ENCODE data around the gene CAMKK1. TPM values are rescaled to one million over a fixed set of nuclear protein-coding genes. Genes with fewer than 3 reads are reported as not detected.

The CAMKK1 gene
- polyA plus RNA-seq, 2 of the 4 experiments (the other 2 are of a cell fraction): 6.9 to 14.8 TPM

DNA sequence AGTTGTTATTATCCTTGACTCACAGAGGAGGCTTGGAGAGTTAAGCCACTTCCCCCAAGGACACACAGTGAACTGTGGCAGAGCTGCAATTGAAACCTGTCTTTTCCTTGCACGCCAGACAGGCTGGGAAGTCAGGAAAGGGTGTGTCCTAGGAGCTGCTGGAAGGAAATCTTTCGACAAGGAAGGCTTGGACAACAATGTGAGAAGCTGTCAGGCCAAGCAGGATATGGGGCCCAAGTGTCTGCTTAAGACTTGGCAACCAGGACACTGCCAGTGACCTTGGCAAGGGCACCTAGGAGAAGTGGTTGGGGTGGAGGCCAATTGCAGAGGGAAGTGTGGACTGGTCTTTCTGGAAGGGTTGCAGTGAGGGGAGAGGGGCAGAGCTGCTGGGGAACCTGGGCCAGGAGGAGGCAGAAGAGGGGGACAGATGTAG is 2.1 kb upstream of the CAMKK1 start:
- POLR2A ChIA-PET: interaction anchor here (0.9 kb wide), 1 partner anchor 49 kb away, joined by 3 read pairs; the partner anchor contains the start of gene NCBP3
- Histone ChIP-seq H3K4me1 (peaks cover 37% of the 10 kb centered on the region), H3K27ac (peak overlapping the region in 1 of 2 experiments; percentile 49; a peak in 2 of 6 replicates), H3K4me2 (no peak overlapping the region), H3K4me3 (no peak overlapping the region), H3K9me3 (no peaks in the 10 kb centered on the region)
- DNase-seq (ENCODE audit: low read depth in 1 of 2, low spot score in 1 of 2) (peak in 1 of 2 experiments; percentile 52), ATAC-seq (no peak), FAIRE-seq (no peak)
- CTCF ChIA-PET: interaction anchor here (0.8 to 16.6 kb wide), 8 partner anchors 9 to 110 kb away, joined by 3 to 256 read pairs (median 5); partner anchors contain the start of gene P2RX1
- 28% methylated on average over 2 of the region's 2 CpGs for WGBS (ENCODE audit: missing lambda C conversion rate)
- TF ChIP-seq CEBPB (IDR thresholded peaks at IDR 0.05): no peak
- TF ChIP-seq POLR2A (IDR thresholded peaks at IDR 0.05; ENCODE audit: low read length): no peak
- no peak for TF ChIP-seq KDM5A (IDR thresholded peaks at IDR 0.05)
- no peak for TF ChIP-seq MAFK (IDR thresholded peaks at IDR 0.05; ENCODE audit: partially characterized antibody)
- TF ChIP-seq ZNF302 (CRISPR knock-in tag; IDR thresholded peaks at IDR 0.05): no peak
- TF ChIP-seq MYC (IDR thresholded peaks at IDR 0.05; ENCODE audit: borderline replicate concordance, low read length): no peak
- TF ChIP-seq ZC3H11A (IDR thresholded peaks at IDR 0.05): no peak
- TF ChIP-seq, protein P1, sequence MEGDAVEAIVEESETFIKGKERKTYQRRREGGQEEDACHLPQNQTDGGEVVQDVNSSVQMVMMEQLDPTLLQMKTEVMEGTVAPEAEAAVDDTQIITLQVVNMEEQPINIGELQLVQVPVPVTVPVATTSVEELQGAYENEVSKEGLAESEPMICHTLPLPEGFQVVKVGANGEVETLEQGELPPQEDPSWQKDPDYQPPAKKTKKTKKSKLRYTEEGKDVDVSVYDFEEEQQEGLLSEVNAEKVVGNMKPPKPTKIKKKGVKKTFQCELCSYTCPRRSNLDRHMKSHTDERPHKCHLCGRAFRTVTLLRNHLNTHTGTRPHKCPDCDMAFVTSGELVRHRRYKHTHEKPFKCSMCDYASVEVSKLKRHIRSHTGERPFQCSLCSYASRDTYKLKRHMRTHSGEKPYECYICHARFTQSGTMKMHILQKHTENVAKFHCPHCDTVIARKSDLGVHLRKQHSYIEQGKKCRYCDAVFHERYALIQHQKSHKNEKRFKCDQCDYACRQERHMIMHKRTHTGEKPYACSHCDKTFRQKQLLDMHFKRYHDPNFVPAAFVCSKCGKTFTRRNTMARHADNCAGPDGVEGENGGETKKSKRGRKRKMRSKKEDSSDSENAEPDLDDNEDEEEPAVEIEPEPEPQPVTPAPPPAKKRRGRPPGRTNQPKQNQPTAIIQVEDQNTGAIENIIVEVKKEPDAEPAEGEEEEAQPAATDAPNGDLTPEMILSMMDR (IDR thresholded peaks at IDR 0.05): no peak
- TF ChIP-seq, protein P2, sequence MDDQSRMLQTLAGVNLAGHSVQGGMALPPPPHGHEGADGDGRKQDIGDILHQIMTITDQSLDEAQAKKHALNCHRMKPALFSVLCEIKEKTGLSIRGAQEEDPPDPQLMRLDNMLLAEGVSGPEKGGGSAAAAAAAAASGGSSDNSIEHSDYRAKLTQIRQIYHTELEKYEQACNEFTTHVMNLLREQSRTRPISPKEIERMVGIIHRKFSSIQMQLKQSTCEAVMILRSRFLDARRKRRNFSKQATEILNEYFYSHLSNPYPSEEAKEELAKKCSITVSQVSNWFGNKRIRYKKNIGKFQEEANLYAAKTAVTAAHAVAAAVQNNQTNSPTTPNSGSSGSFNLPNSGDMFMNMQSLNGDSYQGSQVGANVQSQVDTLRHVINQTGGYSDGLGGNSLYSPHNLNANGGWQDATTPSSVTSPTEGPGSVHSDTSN (IDR thresholded peaks at IDR 0.05): no peak
- no peak for TF ChIP-seq RCOR1 (IDR thresholded peaks at IDR 0.05; ENCODE audit: low read depth, low read length)
- TF ChIP-seq EP300 (IDR thresholded peaks at IDR 0.05): no peak
- TF ChIP-seq HDAC2 (IDR thresholded peaks at IDR 0.05): no peak
- TF ChIP-seq, protein P3, sequence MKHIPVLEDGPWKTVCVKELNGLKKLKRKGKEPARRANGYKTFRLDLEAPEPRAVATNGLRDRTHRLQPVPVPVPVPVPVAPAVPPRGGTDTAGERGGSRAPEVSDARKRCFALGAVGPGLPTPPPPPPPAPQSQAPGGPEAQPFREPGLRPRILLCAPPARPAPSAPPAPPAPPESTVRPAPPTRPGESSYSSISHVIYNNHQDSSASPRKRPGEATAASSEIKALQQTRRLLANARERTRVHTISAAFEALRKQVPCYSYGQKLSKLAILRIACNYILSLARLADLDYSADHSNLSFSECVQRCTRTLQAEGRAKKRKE (CRISPR knock-in tag; IDR thresholded peaks at IDR 0.05; ENCODE audit: low read depth): no peak
- no peak for TF ChIP-seq JUNB (IDR thresholded peaks at IDR 0.05)
- TF ChIP-seq PHF8 (IDR thresholded peaks at IDR 0.05; ENCODE audit: borderline replicate concordance, low read depth): no peak
- TF ChIP-seq FOSB (CRISPR knock-in tag; IDR thresholded peaks at IDR 0.05): no peak
- no peak for TF ChIP-seq CHD2 (IDR thresholded peaks at IDR 0.05; ENCODE audit: low read length, partially characterized antibody)
- TF ChIP-seq HOXB5 (CRISPR knock-in tag; IDR thresholded peaks at IDR 0.05): no peak
- TF ChIP-seq SMC3 (IDR thresholded peaks at IDR 0.05): no peak

DNA sequence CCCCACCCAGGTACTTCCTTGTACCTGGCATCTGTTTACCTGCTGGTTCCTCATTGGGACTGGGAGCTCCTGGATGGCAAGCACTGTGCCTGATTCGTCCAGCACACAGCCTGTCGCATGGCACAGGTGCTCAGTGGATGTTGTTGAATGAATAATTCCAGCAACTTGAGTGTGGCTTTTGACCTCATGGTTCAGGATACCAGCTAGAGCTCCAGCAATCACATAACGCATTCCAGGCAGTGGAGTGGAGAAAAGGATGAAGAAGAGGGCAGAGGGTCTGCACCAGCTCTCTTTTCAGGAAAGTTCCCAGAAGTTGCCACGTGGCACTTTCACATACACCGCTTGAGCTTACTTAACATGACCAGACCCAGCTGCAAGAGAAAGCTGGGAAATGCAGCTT is 1.3 kb upstream of the CAMKK1 start:
- ChIA-PET POLR2A (interaction anchor here (0.9 kb wide), 1 partner anchor 48 kb away, joined by 3 read pairs; the partner anchor contains the start of gene NCBP3), CTCF (interaction anchor here (0.8 to 16.6 kb wide), 11 partner anchors 8 to 111 kb away, joined by 3 to 256 read pairs (median 5); partner anchors contain the start of genes NCBP3 and P2RX1)
- no peak for TF ChIP-seq RARB (CRISPR knock-in tag; IDR thresholded peaks at IDR 0.05)
- no peak for TF ChIP-seq NR3C1 (IDR thresholded peaks at IDR 0.05)
- no peak for TF ChIP-seq HOXA7 (CRISPR knock-in tag; IDR thresholded peaks at IDR 0.05)
- DNase-seq (ENCODE audit: low read depth in 1 of 2, low spot score in 1 of 2) (no peak), FAIRE-seq (no peak), ATAC-seq (no peak)
- 87% methylated on average over 5 of the region's 5 CpGs for WGBS (ENCODE audit: missing lambda C conversion rate)
- H3K27ac ChIP-seq: peak overlapping the region; percentile 87 to 89; a peak in 4 of 6 replicates
- H3K4me2 ChIP-seq: no peak overlapping the region; the same call in 2 of the 3 replicates
- H3K4me1 ChIP-seq: peaks cover 44% of the 10 kb centered on the region
- H3K9me3 ChIP-seq: no peaks in the 10 kb centered on the region
- no peak overlapping the region for H3K4me3 ChIP-seq

DNA sequence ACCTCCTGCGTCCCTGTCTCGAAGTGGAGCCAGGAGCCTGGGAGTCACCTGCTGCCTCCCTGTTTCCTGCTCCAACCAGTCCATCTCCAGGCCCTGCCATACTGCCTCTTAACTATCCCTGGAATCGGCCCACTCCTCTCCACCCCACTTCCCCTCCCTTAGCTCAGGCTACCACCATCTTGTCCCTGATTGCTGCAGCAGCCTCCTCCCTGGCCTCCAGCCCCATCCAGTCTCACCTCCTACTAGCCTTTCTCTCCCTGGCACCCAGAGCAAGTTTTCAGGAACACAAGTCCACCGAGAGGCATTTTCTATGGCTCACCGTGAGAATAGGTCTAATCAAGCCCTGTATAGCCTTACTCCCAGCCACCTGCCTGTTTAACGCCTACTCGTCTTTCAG is 865 bp upstream of the CAMKK1 start:
- FAIRE-seq: no peak

More for the DNA sequence above, 865 bp upstream of the CAMKK1 start:
- CTCF ChIA-PET: interaction anchor here (0.9 to 16.6 kb wide), 10 partner anchors 8 to 111 kb away, joined by 3 to 256 read pairs (median 6); partner anchors contain the start of genes NCBP3 and P2RX1
- H3K4me1 ChIP-seq: peaks cover 49% of the 10 kb centered on the region
- peak overlapping the region; percentile 79 for H3K4me3 ChIP-seq
- ATAC-seq (no peak), DNase-seq (ENCODE audit: low read depth in 1 of 2, low spot score in 1 of 2) (no peak)
- H3K27ac ChIP-seq: peak overlapping the region; percentile 87 to 89
- POLR2A ChIA-PET: interaction anchor here (1.7 kb wide), 1 partner anchor 49 kb away, joined by 3 read pairs; no protein-coding TSS in a partner anchor
- TF ChIP-seq FOXS1 (CRISPR knock-in tag; IDR thresholded peaks at IDR 0.05) (no peak), KDM1A (IDR thresholded peaks at IDR 0.05; ENCODE audit: low read depth) (no peak), RFX5 (IDR thresholded peaks at IDR 0.05) (no peak), RAD21 (conservative IDR thresholded peaks at IDR 0.05 in 1 of 2, IDR thresholded peaks at IDR 0.05 in 1 of 2) (no peak)
- TF ChIP-seq, protein P4, sequence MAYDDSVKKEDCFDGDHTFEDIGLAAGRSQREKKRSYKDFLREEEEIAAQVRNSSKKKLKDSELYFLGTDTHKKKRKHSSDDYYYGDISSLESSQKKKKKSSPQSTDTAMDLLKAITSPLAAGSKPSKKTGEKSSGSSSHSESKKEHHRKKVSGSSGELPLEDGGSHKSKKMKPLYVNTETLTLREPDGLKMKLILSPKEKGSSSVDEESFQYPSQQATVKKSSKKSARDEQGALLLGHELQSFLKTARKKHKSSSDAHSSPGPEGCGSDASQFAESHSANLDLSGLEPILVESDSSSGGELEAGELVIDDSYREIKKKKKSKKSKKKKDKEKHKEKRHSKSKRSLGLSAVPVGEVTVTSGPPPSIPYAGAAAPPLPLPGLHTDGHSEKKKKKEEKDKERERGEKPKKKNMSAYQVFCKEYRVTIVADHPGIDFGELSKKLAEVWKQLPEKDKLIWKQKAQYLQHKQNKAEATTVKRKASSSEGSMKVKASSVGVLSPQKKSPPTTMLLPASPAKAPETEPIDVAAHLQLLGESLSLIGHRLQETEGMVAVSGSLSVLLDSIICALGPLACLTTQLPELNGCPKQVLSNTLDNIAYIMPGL (CRISPR knock-in tag; IDR thresholded peaks at IDR 0.05; ENCODE audit: borderline replicate concordance): no peak
- WGBS (ENCODE audit: missing lambda C conversion rate): 90% methylated on average over 7 of the region's 7 CpGs
- peak overlapping the region; percentile 64 for H3K4me2 ChIP-seq
- no peaks in the 10 kb centered on the region for H3K9me3 ChIP-seq
